ENCODE data around the gene MAP6. TPM values are rescaled to one million over a fixed set of nuclear protein-coding genes. Genes with fewer than 3 reads are reported as not detected.

The MAP6 gene
- total and polyA plus RNA-seq, 2 experiments from 2014 or later, result 0.31 to 1.2 TPM

DNA sequence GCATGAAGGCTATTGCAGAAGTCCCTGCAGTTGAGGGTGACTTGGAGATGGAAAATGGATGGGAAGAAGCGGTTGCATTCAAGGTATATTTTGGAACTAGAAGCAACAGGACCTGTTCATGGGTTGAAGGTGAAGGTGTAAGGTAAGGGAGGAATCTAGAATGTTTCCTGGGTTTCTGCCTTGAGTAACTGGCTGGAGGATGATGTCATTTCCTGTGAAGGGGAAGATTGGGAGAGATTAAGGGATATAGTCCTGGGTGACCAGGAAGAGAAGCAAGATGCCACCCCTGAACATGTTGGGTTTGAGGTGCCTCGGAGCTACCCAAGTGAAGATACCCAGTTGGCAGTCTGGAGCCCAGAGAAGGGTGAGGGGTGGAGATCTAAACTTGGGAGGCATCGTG lies 36.7 kb upstream of the MAP6 start:
- TF ChIP-seq CREB1 (CRISPR knock-in tag; IDR thresholded peaks at IDR 0.05; ENCODE audit: low read depth), result no peak
- TF ChIP-seq, protein P1, sequence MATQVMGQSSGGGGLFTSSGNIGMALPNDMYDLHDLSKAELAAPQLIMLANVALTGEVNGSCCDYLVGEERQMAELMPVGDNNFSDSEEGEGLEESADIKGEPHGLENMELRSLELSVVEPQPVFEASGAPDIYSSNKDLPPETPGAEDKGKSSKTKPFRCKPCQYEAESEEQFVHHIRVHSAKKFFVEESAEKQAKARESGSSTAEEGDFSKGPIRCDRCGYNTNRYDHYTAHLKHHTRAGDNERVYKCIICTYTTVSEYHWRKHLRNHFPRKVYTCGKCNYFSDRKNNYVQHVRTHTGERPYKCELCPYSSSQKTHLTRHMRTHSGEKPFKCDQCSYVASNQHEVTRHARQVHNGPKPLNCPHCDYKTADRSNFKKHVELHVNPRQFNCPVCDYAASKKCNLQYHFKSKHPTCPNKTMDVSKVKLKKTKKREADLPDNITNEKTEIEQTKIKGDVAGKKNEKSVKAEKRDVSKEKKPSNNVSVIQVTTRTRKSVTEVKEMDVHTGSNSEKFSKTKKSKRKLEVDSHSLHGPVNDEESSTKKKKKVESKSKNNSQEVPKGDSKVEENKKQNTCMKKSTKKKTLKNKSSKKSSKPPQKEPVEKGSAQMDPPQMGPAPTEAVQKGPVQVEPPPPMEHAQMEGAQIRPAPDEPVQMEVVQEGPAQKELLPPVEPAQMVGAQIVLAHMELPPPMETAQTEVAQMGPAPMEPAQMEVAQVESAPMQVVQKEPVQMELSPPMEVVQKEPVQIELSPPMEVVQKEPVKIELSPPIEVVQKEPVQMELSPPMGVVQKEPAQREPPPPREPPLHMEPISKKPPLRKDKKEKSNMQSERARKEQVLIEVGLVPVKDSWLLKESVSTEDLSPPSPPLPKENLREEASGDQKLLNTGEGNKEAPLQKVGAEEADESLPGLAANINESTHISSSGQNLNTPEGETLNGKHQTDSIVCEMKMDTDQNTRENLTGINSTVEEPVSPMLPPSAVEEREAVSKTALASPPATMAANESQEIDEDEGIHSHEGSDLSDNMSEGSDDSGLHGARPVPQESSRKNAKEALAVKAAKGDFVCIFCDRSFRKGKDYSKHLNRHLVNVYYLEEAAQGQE (IDR thresholded peaks at IDR 0.05; ENCODE audit: unreplicated experiment), result no peak
- no peak for TF ChIP-seq ZNF114 (CRISPR knock-in tag; IDR thresholded peaks at IDR 0.05)
- no peak for TF ChIP-seq EZH2phosphoT487 (IDR thresholded peaks at IDR 0.05; ENCODE audit: unreplicated experiment)
- TF ChIP-seq, protein P2, sequence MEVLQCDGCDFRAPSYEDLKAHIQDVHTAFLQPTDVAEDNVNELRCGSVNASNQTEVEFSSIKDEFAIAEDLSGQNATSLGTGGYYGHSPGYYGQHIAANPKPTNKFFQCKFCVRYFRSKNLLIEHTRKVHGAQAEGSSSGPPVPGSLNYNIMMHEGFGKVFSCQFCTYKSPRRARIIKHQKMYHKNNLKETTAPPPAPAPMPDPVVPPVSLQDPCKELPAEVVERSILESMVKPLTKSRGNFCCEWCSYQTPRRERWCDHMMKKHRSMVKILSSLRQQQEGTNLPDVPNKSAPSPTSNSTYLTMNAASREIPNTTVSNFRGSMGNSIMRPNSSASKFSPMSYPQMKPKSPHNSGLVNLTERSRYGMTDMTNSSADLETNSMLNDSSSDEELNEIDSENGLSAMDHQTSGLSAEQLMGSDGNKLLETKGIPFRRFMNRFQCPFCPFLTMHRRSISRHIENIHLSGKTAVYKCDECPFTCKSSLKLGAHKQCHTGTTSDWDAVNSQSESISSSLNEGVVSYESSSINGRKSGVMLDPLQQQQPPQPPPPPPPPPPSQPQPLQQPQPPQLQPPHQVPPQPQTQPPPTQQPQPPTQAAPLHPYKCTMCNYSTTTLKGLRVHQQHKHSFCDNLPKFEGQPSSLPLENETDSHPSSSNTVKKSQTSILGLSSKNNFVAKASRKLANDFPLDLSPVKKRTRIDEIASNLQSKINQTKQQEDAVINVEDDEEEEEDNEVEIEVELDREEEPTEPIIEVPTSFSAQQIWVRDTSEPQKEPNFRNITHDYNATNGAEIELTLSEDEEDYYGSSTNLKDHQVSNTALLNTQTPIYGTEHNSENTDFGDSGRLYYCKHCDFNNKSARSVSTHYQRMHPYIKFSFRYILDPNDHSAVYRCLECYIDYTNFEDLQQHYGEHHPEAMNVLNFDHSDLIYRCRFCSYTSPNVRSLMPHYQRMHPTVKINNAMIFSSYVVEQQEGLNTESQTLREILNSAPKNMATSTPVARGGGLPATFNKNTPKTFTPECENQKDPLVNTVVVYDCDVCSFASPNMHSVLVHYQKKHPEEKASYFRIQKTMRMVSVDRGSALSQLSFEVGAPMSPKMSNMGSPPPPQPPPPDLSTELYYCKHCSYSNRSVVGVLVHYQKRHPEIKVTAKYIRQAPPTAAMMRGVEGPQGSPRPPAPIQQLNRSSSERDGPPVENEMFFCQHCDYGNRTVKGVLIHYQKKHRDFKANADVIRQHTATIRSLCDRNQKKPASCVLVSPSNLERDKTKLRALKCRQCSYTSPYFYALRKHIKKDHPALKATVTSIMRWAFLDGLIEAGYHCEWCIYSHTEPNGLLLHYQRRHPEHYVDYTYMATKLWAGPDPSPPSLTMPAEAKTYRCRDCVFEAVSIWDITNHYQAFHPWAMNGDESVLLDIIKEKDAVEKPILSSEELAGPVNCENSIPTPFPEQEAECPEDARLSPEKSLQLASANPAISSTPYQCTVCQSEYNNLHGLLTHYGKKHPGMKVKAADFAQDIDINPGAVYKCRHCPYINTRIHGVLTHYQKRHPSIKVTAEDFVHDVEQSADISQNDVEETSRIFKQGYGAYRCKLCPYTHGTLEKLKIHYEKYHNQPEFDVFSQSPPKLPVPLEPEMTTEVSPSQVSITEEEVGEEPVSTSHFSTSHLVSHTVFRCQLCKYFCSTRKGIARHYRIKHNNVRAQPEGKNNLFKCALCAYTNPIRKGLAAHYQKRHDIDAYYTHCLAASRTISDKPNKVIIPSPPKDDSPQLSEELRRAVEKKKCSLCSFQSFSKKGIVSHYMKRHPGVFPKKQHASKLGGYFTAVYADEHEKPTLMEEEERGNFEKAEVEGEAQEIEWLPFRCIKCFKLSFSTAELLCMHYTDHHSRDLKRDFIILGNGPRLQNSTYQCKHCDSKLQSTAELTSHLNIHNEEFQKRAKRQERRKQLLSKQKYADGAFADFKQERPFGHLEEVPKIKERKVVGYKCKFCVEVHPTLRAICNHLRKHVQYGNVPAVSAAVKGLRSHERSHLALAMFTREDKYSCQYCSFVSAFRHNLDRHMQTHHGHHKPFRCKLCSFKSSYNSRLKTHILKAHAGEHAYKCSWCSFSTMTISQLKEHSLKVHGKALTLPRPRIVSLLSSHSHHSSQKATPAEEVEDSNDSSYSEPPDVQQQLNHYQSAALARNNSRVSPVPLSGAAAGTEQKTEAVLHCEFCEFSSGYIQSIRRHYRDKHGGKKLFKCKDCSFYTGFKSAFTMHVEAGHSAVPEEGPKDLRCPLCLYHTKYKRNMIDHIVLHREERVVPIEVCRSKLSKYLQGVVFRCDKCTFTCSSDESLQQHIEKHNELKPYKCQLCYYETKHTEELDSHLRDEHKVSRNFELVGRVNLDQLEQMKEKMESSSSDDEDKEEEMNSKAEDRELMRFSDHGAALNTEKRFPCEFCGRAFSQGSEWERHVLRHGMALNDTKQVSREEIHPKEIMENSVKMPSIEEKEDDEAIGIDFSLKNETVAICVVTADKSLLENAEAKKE (CRISPR knock-in tag; IDR thresholded peaks at IDR 0.05), result no peak
- TF ChIP-seq NANOG (IDR thresholded peaks at IDR 0.05; ENCODE audit: borderline replicate concordance), result no peak
- TF ChIP-seq, protein P3, sequence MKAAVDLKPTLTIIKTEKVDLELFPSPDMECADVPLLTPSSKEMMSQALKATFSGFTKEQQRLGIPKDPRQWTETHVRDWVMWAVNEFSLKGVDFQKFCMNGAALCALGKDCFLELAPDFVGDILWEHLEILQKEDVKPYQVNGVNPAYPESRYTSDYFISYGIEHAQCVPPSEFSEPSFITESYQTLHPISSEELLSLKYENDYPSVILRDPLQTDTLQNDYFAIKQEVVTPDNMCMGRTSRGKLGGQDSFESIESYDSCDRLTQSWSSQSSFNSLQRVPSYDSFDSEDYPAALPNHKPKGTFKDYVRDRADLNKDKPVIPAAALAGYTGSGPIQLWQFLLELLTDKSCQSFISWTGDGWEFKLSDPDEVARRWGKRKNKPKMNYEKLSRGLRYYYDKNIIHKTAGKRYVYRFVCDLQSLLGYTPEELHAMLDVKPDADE (IDR thresholded peaks at IDR 0.05), result no peak
- TF ChIP-seq EZH2 (IDR thresholded peaks at IDR 0.05; ENCODE audit: low read depth, unreplicated experiment), result no peak
- TF ChIP-seq POLR2AphosphoS5 (IDR thresholded peaks at IDR 0.05; ENCODE audit: low read depth), result no peak
- TF ChIP-seq JUNB (IDR thresholded peaks at IDR 0.05; ENCODE audit: unreplicated experiment), result no peak
- TF ChIP-seq, protein P4, sequence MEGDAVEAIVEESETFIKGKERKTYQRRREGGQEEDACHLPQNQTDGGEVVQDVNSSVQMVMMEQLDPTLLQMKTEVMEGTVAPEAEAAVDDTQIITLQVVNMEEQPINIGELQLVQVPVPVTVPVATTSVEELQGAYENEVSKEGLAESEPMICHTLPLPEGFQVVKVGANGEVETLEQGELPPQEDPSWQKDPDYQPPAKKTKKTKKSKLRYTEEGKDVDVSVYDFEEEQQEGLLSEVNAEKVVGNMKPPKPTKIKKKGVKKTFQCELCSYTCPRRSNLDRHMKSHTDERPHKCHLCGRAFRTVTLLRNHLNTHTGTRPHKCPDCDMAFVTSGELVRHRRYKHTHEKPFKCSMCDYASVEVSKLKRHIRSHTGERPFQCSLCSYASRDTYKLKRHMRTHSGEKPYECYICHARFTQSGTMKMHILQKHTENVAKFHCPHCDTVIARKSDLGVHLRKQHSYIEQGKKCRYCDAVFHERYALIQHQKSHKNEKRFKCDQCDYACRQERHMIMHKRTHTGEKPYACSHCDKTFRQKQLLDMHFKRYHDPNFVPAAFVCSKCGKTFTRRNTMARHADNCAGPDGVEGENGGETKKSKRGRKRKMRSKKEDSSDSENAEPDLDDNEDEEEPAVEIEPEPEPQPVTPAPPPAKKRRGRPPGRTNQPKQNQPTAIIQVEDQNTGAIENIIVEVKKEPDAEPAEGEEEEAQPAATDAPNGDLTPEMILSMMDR (conservative IDR thresholded peaks at IDR 0.05; ENCODE audit: low read depth in 2 of 2), result no peak
- TF ChIP-seq STAT1 (IDR thresholded peaks at IDR 0.05; ENCODE audit: unreplicated experiment), result no peak
- no peak for TF ChIP-seq ZNF331 (CRISPR knock-in tag; IDR thresholded peaks at IDR 0.05; ENCODE audit: low read depth)
- peaks cover 15% of the 10 kb centered on the region for H3K9me3 Mint-ChIP-seq
- DNase-seq (ENCODE audit: low spot score), result no peak

More for the DNA sequence above, 36.7 kb upstream of the MAP6 start:
- no peak overlapping the region for H3K4me2 ChIP-seq
- H3F3A ChIP-seq (replicated peaks; ENCODE audit: low read depth), result no peaks in the 10 kb centered on the region
- Mint-ChIP-seq H3K4me3 (no peak overlapping the region; the same call in 2 of the 3 replicates), H3K27ac (no peak overlapping the region), H3K4me1 (no peaks in the 10 kb centered on the region; the same call in 2 of the 3 replicates), H3K36me3 (ENCODE audit: low read depth) (peaks cover 3% of the 10 kb centered on the region), H3K27me3 (ENCODE audit: insufficient read depth, low read depth, poor library complexity) (peaks cover 11% of the 10 kb centered on the region)
- H2AFZ ChIP-seq, result 0 out of 2 replicates have a peak overlapping the region, but pooled peaks have one; percentile 23
- no peaks in the 10 kb centered on the region for H3K79me2 ChIP-seq (replicated peaks; ENCODE audit: insufficient read depth)
- no peaks in the 10 kb centered on the region for H3K36me3 ChIP-seq (ENCODE audit: insufficient read depth)
- H3K9me2 ChIP-seq (ENCODE audit: insufficient read depth), result no peaks in the 10 kb centered on the region
- peaks cover 7% of the 10 kb centered on the region; the same call in 1 of the 2 replicates for H3K27me3 ChIP-seq (ENCODE audit: insufficient read depth)
- no peaks in the 10 kb centered on the region for H4K20me1 ChIP-seq (replicated peaks; ENCODE audit: insufficient read depth)
- H3K27ac ChIP-seq (ENCODE audit: low read depth), result no peak overlapping the region
- H3K4me3 ChIP-seq, result no peak overlapping the region
- no peak for ATAC-seq
- H3K4me1 ChIP-seq (ENCODE audit: insufficient read depth), result no peaks in the 10 kb centered on the region
